ENCODE results near the gene RASGRF2.
"Not testable (repeated sequence)": the region's sequence is repeated elsewhere in the genome, so short reads cannot be mapped to it uniquely, and the experiment has no call there.

RASGRF2 gene

GRCh38 chr5:81242906-81243436 lies 282.8 kb downstream of the RASGRF2 start:
- DNase-seq (ENCODE audit: low spot score), result no peak

GRCh38 chr5:81244451-81244850 lies 284.3 kb downstream of the RASGRF2 start:
- DNase-seq (ENCODE audit: low spot score), result no peak

GRCh38 chr5:81245871-81246235 lies 285.7 kb downstream of the RASGRF2 start:
- DNase-seq (ENCODE audit: low spot score), result no peak

GRCh38 chr5:81246697-81247096 lies 286.5 kb downstream of the RASGRF2 start:
- DNase-seq (ENCODE audit: low spot score), result no peak

GRCh38 chr5:81247441-81247972 lies 287.3 kb downstream of the RASGRF2 start:
- no peak for DNase-seq (ENCODE audit: low spot score)

GRCh38 chr5:81249240-81249639 lies 289.1 kb downstream of the RASGRF2 start:
- no peak for DNase-seq (ENCODE audit: low spot score)

- no peak for DNase-seq (ENCODE audit: low spot score)
These were observed 289.8 kb downstream of the RASGRF2 start for GRCh38 chr5:81250004-81250403.

GRCh38 chr5:81251922-81252321 lies 291.8 kb downstream of the RASGRF2 start:
- DNase-seq (ENCODE audit: low spot score), result no peak

GRCh38 chr5:81252904-81253303 lies 292.7 kb downstream of the RASGRF2 start:
- DNase-seq (ENCODE audit: low spot score), result no peak

GRCh38 chr5:81253875-81254274 lies 293.7 kb downstream of the RASGRF2 start:
- no peak for DNase-seq (ENCODE audit: low spot score)

GRCh38 chr5:81254886-81255559 lies 294.9 kb downstream of the RASGRF2 start:
- no peak for DNase-seq (ENCODE audit: low spot score)

- no peak for DNase-seq (ENCODE audit: low spot score)
These were observed 296.6 kb downstream of the RASGRF2 start for GRCh38 chr5:81256766-81257165.

GRCh38 chr5:81262796-81263195 lies 302.6 kb downstream of the RASGRF2 start:
- not testable (repeated sequence) for DNase-seq (ENCODE audit: low spot score)

- no peak for DNase-seq (ENCODE audit: low spot score)
These were observed 304.9 kb downstream of the RASGRF2 start for GRCh38 chr5:81265101-81265500.

GRCh38 chr5:81268521-81269196 lies 308.5 kb downstream of the RASGRF2 start:
- DNase-seq (ENCODE audit: low spot score), result no peak

- DNase-seq (ENCODE audit: low spot score), result no peak
These were observed 309.7 kb downstream of the RASGRF2 start for GRCh38 chr5:81269751-81270393.

GRCh38 chr5:81270394-81271027 lies 310.3 kb downstream of the RASGRF2 start:
- not testable (repeated sequence) for DNase-seq (ENCODE audit: low spot score)
